MV-4-11 (cell line): ENCODE measurements around the gene LPO.

Experiments used
- DNase-seq: peaks from one replicate; lab custom pipeline; 2025; lab: John Stamatoyannopoulos, UW

Gene LPO

DNA sequence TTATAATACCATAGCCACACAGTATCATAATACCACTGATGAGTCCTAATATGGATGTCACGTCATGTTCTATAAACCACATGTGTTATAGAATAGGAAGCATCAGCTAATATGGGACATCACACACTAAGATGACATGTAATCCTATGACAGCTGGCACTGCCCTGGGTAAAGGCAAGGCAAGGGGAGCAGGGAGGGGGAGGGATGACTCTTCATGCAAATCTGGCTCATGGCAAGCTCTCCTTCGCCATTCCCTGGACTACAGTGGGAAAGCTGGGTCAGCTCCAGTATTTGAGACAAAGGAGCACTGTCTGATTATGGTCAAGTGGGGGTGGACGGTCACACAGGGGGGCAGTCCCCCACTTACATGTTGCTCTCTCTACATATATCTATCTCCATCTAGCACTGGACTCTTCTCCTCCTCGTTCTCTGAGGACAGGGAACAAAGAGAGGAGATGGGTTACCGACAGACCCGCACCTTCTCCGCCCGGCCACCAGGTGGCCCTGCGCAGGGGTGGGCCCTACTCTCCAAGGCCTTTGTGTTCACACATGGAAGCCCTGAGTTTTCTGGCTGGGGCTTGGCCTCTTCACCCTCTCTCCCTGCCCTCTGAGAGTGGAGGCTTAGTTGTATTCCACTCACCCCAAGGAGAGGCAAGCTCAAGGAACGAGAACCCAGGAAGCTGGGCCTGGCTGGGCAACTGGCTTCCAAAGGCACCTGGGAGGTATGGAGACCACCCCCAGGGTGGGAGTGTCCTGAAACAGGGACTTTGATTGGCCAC is 65.8 kb downstream of the LPO start:
- DNase-seq = peak; percentile 81

DNA sequence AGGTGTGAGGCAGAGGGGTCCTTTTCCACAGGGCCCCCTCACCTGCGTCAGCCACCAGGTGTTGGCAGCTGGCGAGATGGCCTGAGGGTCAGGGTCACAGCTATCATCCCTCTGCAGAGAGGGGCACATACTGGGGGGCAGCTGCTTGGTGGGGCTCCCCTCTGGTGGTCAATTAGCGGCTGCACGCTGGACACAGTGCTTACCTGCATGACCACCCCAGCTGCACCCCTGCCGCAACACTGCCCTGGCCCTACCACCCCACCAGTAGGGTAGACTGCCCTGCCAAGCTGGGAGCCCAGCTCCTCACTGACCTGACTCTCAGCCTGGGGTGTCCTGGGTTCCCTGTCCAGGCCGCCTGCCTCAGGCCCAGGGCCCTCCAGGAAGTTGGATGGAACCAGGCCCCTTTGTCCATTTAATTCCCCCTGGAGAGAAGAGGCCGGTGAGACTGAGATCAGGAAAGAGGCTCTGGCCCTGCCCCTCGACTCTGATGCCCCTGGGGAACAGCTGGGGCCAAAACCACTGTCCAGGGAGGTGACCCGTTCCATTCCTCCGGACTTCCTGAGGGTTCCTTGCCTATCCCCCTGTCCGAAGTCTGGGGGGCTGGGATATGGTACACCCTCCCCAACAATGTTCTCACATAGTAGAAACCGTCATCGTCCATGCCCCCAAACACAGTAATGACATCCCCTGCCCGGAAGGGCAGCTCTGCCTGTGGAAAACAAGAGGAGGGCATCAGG is 66.5 kb downstream of the LPO start:
- no peak for DNase-seq

GRCh38 chr17:58305626-58306025 is 67.2 kb downstream of the LPO start:
- no peak for DNase-seq

- no peak for DNase-seq
Observed at GRCh38 chr17:58306131-58306951, 68.0 kb downstream of the LPO start.

GRCh38 chr17:58307468-58308172 is 69.2 kb downstream of the LPO start:
- no peak for DNase-seq

DNA sequence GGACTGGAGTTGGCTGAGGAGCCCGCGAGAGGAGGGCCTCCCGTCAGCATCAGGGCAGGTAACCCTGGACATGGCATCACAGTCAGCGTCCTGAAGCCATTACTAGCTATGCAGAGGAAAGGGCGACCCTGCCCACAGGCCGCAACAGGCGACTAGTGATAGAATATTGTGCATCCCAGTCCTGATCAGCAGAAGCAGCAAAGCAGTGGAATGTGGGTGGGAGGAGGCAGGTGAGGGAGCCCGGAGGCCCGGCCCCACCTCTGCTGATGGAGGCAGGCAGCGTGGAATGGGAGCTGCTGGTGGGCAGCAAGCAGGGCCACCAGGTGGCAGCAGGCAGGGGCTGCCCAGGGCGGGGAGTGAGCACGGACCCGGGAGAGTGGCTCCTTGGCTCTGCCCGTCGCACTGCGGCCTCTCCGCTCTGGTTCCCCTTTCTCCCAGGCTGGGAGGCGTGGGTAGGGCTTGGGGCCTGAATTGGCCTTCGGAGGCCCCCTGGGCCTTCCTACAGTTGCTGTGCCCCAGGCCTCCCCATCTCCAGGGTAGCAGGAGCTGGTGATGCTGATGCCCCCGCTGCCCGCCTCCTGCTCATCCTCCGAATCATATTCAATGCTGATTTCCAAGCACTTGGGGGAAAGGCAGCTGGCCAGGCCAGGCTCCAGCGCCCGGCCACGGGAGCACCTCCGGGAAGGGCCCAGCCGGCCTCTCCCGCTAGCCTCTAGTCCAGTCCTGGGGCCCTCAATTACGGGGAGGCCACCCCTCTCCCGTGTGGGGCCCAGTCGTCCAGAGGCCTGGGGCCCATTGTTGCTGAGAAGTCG is 70.0 kb downstream of the LPO start:
- DNase-seq = no peak

- DNase-seq = no peak
Observed at GRCh38 chr17:58308985-58309917, 70.9 kb downstream of the LPO start.

- DNase-seq = no peak
Observed at GRCh38 chr17:58309918-58310259, 71.5 kb downstream of the LPO start.

GRCh38 chr17:58310511-58311428 is 72.4 kb downstream of the LPO start:
- no peak for DNase-seq

- no peak for DNase-seq
Observed at GRCh38 chr17:58311429-58311894, 73.1 kb downstream of the LPO start.

DNA sequence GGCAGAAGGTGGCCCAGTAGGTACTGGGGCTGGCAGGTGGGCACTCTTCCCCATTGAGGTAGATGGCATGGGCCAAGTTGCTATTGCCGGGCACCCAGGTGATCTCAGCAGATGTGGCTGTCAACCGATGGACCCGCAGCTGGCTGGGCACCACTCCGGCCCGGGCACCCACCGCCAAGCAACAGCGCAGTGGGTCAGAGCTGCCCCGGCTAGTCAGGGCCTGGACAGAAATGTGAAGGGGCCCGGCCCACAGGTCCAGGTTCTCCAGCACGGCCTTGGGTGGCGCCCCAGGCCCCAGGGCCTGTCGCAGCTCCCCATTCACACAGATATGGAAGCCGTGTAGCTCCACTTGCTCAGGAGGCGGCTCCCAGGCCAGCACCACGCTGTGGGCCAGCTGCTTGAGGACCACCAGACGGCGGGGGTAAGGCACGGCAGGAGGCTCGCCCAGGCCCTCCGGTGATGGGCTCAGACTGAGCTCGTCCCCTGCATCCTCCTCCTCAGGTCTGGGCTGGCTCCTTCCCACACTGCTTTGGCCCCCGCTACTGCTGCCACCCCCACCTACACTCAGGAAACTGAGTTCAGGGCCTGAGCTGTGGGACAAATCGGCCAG is 73.7 kb downstream of the LPO start:
- no peak for DNase-seq

DNA sequence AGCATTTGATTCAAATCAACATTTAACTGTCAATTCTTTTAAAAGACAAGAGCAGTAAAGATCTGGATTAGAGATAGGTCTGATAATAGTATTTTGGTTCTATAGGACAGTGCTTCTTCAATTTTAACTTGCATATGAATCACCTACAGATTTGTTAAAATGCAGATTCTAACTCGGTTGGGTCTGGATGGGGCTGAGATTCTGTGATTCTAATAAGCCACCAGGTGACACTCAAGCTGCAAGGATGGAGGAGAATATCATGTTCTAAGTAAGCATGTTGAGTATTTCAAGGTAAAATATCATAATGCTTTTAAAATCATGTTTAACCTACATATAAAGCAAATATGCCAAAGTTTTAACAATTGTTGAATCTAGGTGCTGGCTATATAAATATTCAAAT is 74.4 kb downstream of the LPO start:
- DNase-seq = no peak

DNA sequence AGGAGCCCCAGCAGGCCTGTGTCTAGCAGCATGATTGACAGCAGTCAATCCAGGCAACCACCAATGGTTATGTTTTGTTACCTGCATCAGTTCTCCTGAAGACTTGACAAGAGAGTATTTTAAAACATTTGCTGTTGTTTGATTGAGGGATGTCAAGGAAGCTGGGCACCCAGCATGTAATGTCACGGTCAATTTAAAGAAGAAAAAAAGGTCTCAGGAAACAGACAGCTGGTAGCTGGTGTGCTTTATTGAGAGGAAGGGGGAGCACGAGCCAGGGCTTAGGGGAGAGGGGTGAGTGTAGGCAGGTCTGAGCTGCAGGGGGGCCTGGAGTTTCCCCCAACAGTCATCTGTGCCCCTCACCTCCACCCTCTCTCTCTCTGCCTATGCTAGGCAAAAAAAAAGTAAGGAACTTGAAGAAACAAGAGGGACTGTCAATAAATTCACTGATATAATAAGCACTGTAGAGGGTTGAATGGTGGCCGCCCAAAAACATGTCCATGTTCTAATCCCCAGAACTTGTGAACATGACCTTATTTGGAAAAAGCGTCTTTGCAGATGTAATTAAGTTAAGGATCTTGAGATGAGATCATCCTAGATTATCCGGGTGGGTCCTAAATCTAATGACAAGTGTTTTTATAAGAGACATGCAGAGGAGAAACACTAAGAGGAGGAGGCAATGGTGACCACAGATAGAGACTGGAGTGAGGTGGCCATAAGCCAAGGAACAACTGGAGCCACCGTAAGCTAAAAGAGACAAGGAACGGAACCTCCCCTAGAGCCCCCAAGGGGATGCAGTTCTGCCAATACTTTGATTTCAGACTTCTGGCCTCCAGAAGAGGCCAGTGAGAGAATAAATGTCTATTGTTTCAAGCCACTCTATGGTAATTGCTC is 75.7 kb downstream of the LPO start:
- DNase-seq = no peak

- no peak for DNase-seq
Observed at GRCh38 chr17:58314706-58315015, 76.3 kb downstream of the LPO start.

DNA sequence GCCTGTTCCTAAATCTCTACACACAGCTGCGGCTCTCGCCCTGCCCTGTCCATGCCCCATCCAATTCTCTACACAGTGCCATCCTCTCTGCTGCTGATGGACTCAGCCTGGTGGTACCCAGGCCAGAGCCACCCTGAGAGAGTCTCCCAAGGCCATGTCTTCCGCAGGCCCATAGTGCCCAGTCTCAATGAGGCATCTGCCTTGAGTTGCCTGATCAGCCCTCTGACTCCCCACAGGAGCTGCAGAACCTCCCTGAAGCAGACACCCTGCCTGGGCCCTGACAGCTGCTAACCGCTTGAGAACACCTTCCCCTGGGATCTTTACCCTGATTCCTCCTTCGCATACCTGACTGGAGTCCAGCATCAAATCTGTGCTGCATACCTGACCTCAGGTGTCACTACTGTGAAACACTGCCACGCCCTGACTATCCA is 76.9 kb downstream of the LPO start:
- DNase-seq = no peak

DNA sequence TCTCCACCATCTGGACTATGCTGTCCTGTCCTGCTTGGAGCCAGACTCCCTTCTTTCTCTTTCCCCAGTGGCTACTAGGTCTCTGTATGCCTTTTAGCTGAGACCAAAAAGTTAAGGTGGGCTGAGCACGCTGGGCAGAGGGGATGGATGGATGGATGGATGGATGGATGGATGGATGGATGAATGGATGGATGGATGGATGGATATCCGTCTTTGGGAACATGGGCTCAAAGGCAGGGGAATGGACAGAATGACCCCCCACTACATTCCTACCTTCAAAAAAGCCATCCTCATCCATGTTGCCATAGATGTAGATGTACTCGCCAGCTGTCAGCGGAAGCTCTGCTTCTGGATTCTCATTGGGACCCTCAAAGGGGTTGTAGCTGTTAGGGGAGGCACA is 77.4 kb downstream of the LPO start:
- no peak for DNase-seq

DNA sequence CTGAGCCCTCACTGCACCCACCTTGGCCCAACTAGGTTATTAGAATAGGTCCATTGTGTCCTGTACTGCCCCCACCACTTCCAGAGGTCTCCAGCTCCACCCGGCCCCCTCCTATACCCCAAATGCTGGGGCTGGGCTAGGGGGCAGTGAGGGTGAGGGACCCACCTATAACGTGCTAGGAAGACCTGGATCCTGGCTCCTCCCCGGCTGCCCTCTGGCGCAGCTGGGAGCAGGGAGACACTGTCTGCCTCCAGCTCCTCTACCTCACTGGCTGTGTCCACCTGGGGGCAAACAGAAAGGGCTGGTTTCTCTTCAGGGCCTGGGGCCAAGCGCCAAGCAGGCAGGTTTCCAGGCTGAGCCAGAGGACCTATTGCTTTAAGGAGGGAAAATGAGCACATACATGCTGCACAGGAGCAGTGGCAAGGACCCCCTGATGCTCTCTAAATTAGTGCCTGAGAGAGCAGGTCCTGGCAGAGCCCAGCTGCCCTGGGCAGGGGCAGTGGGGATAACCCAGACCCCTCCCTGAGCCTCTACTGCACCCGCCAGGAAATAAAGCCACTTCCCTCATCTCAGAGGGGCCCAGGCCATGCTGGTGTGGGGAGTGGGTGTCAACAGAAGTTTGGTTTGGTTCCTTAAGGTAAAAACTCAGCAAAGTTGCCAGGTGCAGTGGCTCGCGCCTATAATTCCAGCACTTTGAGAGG is 78.0 kb downstream of the LPO start:
- no peak for DNase-seq
